Tibial artery (tissue), 4 donors: ENCODE data around the gene SPATA2L.
"Not testable (repeated sequence)": the region's sequence is repeated elsewhere in the genome, so short reads cannot be mapped to it uniquely, and the experiment has no call there.

ENCODE experiments used
- DNase-seq, 2 donors: peaks; one replicate each; pipeline ENCODE4 v3.0.0-alpha.2; 2019
- H3K27ac ChIP-seq, 2 donors: fragments of 200-600 bp; sonication (generic) in 1 of 2; 1 replicate in 1 of 2; 2 replicates in 1 of 2; pipeline ENCODE4 v1.5.1; 2018 to 2019; ENCODE audit warnings: mild to moderate bottlenecking in 1 of 2
- H3K27me3 ChIP-seq, 2 donors: fragments of 200-600 bp; sonication (generic) in 1 of 2; one replicate each; pipeline versions ENCODE4 v1.5.1 to v1.6.0; 2016 to 2019
- H3K36me3 ChIP-seq, 3 donors: fragments of 200-600 bp; sonication (generic) in 2 of 3; one replicate each; pipeline ENCODE4 v1.5.1; 2016 to 2019; ENCODE audit warnings: mild to moderate bottlenecking in 2 of 3
- H3K4me1 ChIP-seq, 4 donors: fragments of 200-600 bp; sonication (generic) in 2 of 4; 1 replicate in 3 of 4; 2 replicates in 1 of 4; pipeline ENCODE4 v1.5.1; 2016 to 2019
- H3K4me3 ChIP-seq, 2 donors: fragments of 200-600 bp; sonication (generic) in 1 of 2; 1 replicate in 1 of 2; 2 replicates in 1 of 2; pipeline ENCODE4 v1.5.1; 2018 to 2019; ENCODE audit warnings: mild to moderate bottlenecking in 2 of 2
- H3K9me3 ChIP-seq, 3 donors: fragments of 200-600 bp; sonication (generic) in 1 of 3; one replicate each; pipeline ENCODE4 v1.5.1; 2016 to 2019
- intact Hi-C: fragments of 100-400 bp; cut with DNase I; formaldehyde crosslinking; loops from one replicate; pipeline ENCODE4 v1.15.0; 2023; ENCODE audit warnings: low total_unique reads
- TF ChIP-seq, protein P1 (sequence below), 2 experiments: fragments of 200-600 bp in 1 of 2; fragments of 450-650 bp in 1 of 2; IDR thresholded peaks; one replicate each; pipeline ENCODE4 v1.5.1; 2017 to 2019; ENCODE audit warnings: antibody characterized with exemption in 2 of 2, mild to moderate bottlenecking in 1 of 2, moderate library complexity in 1 of 2

The SPATA2L gene

DNA sequence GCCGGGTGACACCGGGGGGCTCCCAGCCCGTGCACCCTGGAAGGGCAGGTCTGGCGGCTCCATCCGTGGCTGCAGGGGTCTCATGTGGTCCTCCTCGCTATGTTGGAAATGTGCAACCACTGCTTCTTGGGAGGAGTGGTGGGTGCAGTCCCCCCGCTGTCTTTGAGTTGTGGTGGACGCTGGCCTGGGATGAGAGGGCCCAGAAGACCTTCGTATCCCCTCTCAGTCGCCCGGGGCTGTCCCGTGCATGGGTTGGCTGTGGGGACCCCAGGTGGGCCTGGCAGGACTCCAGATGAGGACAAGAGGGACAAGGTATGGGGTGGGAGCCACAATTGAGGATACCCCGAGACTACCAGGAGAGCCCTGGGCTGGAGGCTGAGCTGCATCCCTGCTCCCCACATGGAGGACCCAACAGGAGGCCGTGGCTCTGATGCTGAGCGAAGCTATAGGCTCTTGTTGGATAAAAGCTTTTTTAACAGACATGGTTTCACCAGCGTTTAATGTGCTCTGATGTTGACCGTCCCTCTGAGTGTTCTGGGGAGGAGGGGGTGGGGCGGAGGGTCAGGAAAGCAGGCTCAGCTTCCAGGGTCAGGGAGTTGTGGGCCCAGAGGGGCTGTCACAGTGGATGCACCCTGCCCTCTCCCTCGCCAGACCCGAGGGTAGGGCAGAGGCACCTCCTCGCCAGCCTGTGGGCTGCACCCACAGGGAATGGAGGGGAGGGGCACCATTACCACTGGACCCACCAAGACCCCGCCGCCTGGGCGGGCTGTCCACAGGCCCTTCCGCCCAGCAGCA, 5.4 kb downstream of the SPATA2L start:
- intact Hi-C loops: no loop called here
- DNase-seq: no peak
- H3K27ac ChIP-seq: no peak overlapping the region
- H3K9me3 ChIP-seq: no peaks in the 10 kb centered on the region
- no peak overlapping the region for H3K4me3 ChIP-seq
- TF ChIP-seq, protein P1, sequence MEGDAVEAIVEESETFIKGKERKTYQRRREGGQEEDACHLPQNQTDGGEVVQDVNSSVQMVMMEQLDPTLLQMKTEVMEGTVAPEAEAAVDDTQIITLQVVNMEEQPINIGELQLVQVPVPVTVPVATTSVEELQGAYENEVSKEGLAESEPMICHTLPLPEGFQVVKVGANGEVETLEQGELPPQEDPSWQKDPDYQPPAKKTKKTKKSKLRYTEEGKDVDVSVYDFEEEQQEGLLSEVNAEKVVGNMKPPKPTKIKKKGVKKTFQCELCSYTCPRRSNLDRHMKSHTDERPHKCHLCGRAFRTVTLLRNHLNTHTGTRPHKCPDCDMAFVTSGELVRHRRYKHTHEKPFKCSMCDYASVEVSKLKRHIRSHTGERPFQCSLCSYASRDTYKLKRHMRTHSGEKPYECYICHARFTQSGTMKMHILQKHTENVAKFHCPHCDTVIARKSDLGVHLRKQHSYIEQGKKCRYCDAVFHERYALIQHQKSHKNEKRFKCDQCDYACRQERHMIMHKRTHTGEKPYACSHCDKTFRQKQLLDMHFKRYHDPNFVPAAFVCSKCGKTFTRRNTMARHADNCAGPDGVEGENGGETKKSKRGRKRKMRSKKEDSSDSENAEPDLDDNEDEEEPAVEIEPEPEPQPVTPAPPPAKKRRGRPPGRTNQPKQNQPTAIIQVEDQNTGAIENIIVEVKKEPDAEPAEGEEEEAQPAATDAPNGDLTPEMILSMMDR (IDR thresholded peaks at IDR 0.05): no peak
- H3K4me1 ChIP-seq: peaks cover 7 to 16% (median 14%) of the 10 kb centered on the region in 4 donors
- H3K27me3 ChIP-seq: no peaks in the 10 kb centered on the region
- H3K36me3 ChIP-seq: peaks cover 4 to 68% (median 34%) of the 10 kb centered on the region in 3 donors

DNA sequence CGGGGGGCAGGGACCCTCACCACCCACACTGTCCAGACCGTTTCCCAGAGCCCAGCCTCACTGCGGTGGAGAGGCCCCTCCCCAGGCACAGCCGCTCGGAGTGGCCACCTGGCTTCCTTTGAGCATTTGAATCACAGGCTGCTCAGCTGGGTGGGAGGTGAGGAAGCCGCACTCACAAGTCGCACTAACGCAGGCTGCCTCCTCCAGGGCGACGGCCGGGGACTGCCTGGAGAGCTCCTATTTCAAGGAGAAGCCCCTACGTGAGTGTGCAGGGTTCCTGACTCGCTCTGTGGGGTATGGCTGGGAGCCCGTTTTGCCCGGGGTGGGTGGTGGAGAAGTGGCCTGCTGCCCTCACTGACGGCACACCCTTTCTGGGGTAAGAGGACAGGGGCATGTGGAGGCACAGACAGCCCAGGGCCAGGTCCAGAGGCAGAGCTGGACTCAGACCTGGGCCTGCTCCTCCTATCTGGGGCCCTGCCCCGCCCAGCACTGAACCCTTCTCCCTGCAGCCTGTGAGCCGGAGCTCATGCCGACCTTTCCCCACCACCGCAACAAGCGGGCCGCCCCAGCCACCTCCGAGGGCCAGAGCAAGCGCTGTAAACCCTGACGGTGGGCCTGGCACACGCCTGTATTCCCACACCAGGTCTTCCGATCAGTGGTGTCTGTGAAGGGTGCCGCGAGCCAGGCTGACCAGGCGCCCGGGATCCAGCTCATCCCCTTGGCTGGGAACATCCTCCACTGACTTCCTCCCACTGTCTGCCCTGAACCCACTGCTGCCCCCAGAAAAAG, 6.2 kb downstream of the SPATA2L start:
- Histone ChIP-seq H3K9me3 (no peaks in the 10 kb centered on the region), H3K36me3 (peaks cover 4 to 76% (median 41%) of the 10 kb centered on the region in 3 donors), H3K27me3 (no peaks in the 10 kb centered on the region), H3K4me3 (no peak overlapping the region), H3K27ac (no peak overlapping the region), H3K4me1 (peaks cover 1 to 8% (median 7%) of the 10 kb centered on the region in 4 donors)
- intact Hi-C loops: no loop called here
- TF ChIP-seq, protein P1 (IDR thresholded peaks at IDR 0.05): no peak
- DNase-seq: no peak

- H3K4me1 ChIP-seq, DNase-seq, H3K27ac ChIP-seq, intact Hi-C loops, H3K27me3 ChIP-seq, H3K4me3 ChIP-seq, H3K9me3 ChIP-seq: not testable (repeated sequence)
- H3K36me3 ChIP-seq: peaks cover 4 to 82% (median 43%) of the 10 kb centered on the region in 3 donors
Measured at GRCh38 chr16:89694784-89695085, 6.8 kb downstream of the SPATA2L start.

GRCh38 chr16:89693931-89694783, 7.3 kb downstream of the SPATA2L start:
- intact Hi-C loops: no loop called here
- H3K4me3 ChIP-seq: no peak overlapping the region
- H3K4me1 ChIP-seq: no peaks in the 10 kb centered on the region
- no peaks in the 10 kb centered on the region for H3K27me3 ChIP-seq
- DNase-seq: no peak
- peaks cover 4 to 87% (median 43%) of the 10 kb centered on the region in 3 donors for H3K36me3 ChIP-seq
- TF ChIP-seq, protein P1 (IDR thresholded peaks at IDR 0.05): no peak
- no peak overlapping the region for H3K27ac ChIP-seq
- H3K9me3 ChIP-seq: no peaks in the 10 kb centered on the region

- TF ChIP-seq, protein P1 (IDR thresholded peaks at IDR 0.05): no peak
- Histone ChIP-seq H3K9me3 (no peaks in the 10 kb centered on the region), H3K36me3 (peaks cover 4 to 90% (median 43%) of the 10 kb centered on the region in 3 donors), H3K27ac (no peak overlapping the region), H3K27me3 (no peaks in the 10 kb centered on the region), H3K4me1 (no peaks in the 10 kb centered on the region), H3K4me3 (no peak overlapping the region)
- no peak for DNase-seq
- intact Hi-C loops: no loop called here
Measured at GRCh38 chr16:89693289-89693731, 8.2 kb downstream of the SPATA2L start.
